Inflammatory macrophage (primary cell): ENCODE measurements around the gene GGT5.
A peak's percentile ranks its signal among the peaks of the same experiment; 100 is the strongest.
"Not testable (repeated sequence)": the region's sequence is repeated elsewhere in the genome, so short reads cannot be mapped to it uniquely, and the experiment has no call there.

Experiments
- DNase-seq, 2 donors: peaks; one replicate each; pipeline ENCODE4 v3.0.0-alpha.2; 2020 to 2022
- total RNA-seq, 18 experiments: gene quantifications; one replicate each; lab custom pipeline; 2026; ENCODE audit warnings: mixed read lengths in 6 of 18, inconsistent platforms in 2 of 18; lab: John Stamatoyannopoulos, UW

GGT5 gene, protein sequence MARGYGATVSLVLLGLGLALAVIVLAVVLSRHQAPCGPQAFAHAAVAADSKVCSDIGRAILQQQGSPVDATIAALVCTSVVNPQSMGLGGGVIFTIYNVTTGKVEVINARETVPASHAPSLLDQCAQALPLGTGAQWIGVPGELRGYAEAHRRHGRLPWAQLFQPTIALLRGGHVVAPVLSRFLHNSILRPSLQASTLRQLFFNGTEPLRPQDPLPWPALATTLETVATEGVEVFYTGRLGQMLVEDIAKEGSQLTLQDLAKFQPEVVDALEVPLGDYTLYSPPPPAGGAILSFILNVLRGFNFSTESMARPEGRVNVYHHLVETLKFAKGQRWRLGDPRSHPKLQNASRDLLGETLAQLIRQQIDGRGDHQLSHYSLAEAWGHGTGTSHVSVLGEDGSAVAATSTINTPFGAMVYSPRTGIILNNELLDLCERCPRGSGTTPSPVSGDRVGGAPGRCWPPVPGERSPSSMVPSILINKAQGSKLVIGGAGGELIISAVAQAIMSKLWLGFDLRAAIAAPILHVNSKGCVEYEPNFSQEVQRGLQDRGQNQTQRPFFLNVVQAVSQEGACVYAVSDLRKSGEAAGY
- 0 to 0.59 (median 0.10) reads per million in 18 experiments for total RNA-seq

DNA sequence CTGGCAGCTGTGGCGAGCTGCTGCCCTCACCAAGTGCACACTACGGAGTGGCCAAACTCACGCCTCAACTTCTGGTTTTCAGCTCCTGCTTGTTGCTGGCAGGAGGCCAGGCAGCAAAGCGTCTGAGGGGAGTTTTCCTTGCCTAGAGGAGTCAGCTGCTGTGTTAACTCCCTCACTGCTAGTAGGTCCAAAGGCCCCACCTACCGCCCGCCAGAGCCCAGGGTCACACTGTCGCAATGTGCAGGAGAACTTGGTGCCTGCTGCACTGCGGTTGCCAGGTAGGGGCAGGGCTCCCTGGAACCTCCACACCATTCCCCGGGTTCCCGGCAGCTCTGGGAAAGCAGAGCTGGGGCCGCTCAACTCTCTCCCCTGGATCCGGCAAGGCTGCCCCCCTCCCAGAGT is at the start of gene GGT5:
Gene GGT5, minus strand, starts transcription at position 53 of the 402 bp plus-strand sequence. CDS start 357 bp downstream, outside the sequence.
- DNase-seq: not testable (repeated sequence)

DNA sequence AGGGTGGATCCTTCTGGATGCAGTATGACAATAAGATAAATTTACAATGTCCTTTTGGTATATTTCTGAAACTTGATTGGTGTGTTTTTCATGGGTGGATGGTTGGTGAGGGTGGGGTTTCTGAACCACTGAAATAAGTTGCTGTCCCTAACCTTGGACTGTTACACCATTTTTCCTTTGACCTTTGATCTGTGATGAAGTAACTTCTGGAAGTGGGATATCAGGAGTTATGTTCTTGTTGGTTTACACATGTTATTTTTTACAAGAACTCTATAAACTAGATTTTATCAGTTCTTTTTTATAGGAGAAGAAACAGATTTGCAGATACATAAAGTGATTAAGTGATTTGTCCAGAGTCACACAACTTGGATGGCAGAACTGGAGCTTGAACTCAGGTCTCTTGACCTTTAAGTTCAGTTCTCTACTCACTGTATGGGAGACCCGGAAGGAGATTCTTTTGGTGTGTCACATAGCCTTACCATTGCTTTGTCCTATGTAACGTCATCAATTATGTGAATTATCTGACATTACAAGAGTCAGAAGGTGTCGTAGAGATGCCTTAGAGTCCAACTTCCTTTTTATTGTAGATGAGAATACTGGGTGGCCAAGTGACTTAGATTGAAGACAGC is 47.4 kb upstream of the GGT5 start:
- not testable (repeated sequence) for DNase-seq

DNA sequence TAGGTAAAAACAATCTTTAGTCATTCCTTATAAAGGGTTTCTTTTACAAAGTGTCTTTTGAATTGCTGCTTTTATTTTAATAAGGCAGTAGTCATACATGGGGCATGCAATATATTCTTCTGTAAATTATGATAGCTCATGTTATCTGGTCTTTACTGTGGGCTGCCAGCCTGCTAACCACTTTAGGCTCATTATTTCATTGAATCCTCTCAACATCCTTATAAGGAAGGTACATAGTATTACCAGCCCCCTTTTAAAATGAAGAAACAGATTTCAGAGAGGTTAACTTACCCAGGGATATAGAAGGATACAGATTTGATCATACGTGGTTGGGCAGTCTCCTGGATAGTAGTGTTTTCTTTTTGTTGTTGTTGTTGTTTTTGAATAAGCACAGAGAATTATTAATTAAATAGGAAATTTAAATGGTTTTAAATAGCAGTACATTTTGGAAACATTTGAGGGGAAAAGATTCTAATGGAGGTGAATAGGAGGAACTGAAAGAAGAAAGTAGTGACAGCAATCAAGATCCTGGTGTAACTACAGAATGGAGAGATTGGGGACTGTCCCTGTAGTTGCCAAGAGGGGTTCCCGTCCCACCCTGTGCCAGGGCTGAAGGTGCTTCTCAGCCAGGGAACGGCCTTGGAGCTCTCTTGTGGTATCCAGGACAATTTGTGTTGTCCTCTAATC is 46.8 kb upstream of the GGT5 start:
- DNase-seq: no peak

DNA sequence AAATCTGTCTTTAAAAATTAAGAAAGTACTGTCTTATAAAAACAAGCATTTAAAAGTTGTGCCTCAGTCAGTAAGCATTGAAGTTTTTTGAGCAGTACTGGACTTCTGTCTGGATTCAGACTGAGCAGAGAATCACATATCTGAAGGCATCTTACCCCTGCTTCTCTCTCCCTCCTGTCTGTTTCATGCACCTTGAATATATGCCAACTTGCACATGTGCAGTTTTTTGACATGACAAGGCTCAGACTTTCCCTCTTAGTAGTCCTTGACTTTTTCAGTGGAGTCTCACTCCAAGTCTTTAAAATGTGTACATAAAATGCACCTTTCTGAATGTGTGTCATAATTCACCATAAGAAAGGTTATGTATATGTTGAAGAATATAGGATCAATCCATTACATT is 45.6 kb upstream of the GGT5 start:
- DNase-seq: no peak

DNA sequence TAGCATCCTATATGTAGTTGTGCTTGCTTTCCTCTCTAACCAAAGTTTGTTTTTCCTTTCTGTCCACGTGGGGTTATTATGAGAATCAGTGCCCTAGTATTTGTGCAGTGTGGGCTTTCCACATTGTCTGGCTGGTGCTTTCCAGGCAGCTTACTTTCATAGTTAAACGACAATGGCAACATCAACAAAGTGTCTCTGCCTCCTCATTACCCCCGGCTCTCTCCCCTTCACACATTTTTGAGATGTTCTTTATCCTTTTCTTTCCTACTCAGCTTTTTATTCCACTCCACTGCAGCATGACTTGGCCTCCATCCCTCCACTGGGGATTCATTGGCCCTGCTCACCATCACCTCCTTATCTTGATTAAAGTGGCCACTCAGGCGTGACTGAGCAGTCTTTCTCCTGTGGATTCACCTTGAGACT is 44.9 kb upstream of the GGT5 start:
- no peak for DNase-seq

DNA sequence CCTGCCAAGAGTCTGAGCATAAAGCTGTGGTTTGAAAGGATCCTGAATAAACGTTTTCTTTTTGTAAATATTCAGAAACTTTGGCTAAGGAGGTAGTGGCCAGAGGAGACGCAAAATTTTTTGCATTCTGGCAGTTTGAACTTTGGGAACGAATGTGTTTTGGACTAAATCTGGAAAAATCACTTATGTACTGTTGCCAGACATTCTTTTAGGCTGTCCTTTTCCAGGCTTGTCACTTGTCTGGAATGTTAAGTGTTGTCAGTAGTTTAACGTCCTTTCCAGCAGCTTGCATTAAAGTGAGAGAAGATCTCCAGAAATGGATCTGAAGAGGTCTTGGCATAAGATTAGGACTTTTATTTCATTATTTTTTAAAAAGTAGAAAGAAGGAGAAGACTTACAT is 44.2 kb upstream of the GGT5 start:
- DNase-seq: no peak

DNA sequence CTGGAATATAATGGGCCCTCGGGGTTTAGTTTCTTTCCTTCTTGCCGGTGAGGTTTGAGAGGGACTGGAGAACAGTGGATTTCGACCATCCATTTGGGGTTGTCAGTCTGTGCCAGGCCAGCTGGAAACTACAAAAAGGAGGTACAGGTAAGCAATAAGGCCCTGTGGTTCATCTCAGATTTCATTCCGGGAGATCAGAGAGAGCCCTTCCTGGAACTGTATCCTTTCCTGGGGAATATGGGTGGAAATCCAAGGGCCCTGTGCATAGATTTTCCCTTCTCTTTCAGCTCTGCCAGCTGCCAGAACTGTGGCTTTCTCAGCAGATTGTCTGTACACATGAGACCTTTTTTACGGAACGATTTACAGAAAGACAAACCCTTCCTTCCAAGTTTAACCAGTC is 42.9 kb upstream of the GGT5 start:
- not testable (repeated sequence) for DNase-seq

DNA sequence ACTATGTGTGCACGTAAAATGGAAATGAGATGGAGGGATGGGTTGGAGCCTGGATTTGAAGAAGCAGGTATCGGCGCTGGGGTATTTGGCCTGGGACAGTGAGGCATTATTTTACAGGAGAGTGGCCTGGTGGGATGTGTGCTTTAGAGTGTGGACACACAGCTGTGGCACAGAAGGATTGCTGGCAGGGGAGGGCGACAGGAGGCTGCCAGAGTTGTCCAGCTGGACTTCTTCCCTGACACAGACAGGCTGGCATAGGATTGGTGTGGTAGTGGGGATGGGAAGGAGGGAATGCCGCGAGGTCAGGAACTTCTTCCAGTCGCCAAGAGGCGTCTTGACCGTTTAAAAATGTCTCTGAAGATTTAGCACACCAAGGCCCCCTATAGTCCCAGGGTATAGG is 42.3 kb upstream of the GGT5 start:
- DNase-seq: not testable (repeated sequence)

DNA sequence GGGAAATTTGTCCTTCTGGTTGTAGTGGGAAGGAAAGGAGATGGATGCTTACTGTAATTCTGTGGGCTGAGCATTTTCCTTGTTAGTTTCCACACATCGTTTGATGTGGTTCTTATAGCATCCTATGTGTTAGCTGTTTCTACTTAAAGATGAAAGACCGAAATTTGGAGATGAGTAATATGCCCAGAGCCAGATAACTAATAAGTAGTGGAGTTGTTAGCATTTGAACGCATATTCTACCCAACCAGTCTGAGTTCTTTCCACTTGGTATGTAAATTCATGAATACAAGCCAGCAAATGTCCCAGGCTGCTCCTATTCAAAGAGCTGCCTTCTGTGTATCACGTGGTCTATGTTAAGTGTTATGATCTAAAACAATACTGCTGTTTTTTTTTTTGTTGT is 40.4 kb upstream of the GGT5 start:
- no peak for DNase-seq

DNA sequence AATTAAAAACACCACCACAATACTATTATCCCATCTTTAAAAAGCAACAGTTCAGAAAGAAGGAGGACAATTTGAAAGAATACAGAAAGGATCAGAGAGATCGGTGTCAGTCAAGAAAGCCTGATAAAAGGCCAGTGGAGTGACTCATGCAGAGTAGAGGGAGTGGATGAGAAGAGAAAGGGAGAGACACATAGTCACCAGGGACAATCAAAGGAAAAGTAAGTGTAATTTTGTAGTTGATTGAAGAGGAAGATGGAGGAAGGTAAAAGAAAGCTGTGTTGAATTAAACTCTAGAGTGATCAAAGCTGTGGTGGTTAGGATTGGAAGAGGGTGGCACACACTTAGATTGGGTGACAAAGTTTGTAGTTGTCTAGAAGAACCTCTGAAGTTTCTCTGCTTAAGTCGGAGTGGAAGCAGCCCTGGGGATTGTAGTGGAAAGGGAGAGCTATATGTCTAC is 39.9 kb upstream of the GGT5 start:
- DNase-seq: no peak

DNA sequence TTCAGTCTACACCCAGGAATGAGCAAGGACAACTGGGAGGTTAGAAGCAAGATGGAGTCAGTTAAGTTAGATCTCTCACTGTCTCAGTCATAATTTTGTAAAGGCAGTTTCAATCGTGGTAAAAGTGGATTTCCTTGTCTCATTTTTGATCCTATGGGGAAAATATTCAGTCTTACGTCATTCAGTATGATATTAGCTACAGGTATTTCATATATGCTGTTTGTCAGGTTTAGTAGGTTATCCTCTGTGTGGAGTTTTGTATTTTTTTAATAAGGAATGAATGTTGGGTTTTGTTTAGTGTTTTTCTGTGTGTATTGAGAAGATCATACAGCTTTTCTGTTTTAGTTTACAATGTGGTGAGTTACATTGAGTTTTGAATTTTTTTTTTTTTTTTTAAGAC is 37.5 kb upstream of the GGT5 start:
- DNase-seq: no peak

DNA sequence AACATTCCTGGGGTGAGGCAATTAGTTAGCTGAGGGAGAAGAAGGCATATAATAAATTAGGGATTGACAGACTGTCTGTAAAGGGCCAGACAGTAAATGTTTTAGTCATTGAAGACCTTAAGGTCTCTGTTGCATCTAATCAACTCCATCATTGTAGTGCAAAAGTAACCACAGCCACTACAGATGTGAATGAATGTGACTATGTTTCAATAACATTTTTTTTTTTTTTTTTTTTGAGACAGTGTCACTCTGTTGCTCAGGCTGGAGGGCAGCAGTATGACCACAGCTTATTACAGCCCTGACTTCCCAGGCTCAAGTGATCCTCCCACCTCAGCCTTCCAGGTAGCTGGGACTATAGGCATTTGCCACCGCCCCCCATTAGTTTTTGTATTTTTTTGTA is 35.5 kb upstream of the GGT5 start:
- not testable (repeated sequence) for DNase-seq

DNA sequence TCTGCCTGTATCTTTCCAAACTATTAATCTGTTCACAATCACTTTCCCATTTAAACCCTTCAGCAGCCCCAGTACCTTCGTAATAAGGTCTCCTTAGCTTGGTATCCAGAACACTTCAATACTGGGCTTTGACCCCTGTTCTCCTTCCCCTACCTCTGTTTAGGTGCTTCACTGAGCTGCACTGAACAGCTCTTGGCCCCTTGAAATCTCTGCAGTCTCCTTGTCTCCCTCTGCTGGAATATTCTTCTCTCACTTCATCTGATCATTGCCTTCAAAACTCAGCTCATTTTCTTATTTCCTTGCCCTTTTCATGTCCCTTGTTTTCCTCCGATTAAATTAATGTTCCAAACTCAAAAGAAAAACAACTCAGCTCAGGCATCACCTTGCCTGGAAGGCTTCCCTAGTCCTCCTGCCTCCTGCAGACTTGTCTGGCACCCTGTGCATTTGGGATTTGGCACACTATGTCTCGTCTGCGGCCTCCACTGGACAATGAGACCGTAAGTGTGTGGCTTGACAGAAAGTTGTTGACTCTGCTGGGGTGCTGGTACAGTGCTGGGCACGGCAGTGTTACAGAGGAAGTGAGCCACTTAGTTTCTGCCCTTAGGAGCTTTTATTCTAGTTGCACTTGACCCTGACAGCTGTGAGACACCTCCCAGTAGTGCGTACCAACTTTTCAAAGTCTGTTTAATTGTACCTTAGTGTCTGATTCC is 30.0 kb upstream of the GGT5 start:
- not testable (repeated sequence) for DNase-seq

DNA sequence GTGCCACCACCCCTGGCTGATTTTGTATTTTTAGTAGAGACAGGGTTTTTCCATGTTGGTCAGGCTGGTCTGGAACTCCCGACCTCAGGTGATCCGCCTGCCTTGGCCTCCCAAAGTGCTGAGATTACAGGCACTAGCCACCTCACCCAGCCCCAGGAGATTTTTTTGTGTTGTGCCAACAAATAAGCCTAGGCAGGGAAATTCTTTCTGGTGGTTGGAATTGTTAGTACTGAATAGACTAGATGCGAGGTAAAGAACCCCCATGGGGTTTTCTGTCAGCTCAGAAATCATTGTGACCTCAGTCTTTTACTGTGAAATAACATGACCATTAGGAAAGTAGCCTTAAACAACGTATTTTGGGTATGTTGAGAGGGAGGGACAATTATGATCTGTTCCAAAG is 29.0 kb upstream of the GGT5 start:
- not testable (repeated sequence) for DNase-seq

DNA sequence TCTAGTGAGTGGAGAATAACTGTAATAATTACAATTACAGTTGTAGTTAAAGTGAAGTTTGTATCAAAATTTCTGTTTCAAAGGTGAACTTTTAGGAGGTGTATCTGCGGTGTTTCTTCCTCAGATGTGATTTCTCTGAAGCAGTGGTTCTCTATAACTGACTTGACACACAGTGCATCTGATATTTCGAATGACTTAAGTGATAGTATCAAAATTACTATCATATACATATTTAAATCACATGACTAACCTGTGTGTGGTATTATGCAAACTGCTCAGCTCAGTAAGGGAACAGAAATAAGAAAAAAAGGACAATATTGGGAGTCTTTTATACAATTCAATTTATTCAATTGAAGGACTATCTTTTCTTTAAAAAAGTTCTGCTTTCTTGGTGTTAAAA is 28.1 kb upstream of the GGT5 start:
- DNase-seq: not testable (repeated sequence)

DNA sequence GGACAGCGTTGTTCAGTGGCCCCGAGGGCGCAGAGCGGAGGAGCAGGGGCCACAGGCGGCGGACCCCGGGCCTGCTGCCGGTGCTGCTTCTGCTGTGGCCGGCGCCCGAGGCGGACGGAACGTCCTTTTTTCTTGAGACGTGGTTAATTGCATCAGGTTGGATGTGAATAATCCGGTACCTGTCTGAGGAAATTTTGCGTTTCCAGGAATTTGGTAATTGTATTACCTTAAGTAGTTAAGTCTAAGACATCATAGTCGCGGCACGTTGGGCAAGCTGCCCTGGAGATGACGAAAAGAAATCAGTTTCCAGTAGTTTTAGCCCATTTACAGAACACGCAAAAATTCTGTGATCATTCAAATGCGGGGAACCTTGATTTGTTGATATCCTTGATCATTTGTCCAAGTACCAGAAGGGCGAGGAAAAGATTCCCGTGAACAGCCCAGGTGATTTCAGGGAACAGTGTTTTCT is 26.5 kb upstream of the GGT5 start:
- peak; percentile 12 to 19 for DNase-seq

DNA sequence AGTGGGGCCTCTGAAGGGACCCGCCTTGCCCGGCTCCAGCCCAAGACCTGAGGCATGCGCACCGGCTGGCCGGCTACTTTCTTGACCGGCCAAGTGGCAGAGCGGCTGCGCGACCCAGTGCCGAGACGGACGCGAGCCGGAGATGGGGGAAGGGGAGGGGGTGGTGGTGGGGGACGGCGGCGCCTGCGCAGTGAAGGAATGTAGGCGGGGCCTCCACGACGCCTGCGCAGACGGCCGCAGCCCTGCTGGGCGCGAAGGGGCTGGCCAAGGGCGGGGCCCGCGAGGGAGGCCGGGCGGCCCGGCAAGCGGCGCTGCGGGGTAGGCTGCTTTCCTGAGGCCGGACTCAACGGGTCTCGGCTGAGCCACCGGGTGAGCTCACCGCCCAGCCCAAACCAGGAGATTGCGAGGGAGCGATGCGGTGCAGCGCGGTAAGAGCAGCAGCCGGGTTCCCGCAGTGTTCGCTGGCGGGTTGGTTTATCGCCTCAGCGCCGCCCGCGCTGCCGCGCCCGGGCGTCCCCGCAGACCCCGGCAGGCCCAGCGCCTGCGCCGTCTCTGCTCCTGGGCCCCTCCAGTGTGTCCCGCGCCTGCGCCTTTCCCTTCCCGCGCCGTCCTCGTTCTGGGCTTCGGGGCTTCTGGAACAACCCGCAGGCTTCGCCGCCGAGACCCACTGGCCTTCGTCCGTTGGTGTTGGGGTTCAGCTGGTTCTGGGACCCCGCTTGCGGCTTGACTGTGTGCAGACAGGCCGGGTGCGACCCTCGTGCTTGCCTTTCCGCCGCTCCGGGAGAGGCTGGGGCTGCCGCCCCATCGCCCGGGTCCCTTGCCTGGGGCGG is 25.9 kb upstream of the GGT5 start, which contains the start of gene SPECC1L:
Gene SPECC1L, plus strand, starts transcription at position 276 of the 830 bp plus-strand sequence. CDS start 31,401 bp downstream, outside the sequence.
- peak; percentile 94 to 97 for DNase-seq

DNA sequence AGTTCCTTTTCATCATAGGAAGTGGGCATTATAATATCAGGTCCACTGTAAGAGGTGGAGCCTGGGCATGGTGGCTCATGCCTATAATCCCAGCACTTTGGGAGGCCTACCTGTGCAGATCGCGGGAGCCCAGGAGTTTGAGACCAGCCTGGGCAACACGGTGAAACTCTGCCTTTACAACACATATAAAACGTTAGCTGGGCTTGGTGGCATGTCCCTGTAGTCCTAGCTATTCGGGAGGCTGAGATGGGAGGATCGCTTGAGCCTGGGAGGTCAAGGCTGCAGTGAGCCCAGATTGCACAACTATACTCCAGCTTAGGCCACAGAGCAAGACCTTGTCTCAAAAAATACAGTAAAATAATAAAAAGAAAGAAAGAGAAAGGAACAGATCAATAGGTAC is 21.6 kb upstream of the GGT5 start:
- DNase-seq: not testable (repeated sequence)

DNA sequence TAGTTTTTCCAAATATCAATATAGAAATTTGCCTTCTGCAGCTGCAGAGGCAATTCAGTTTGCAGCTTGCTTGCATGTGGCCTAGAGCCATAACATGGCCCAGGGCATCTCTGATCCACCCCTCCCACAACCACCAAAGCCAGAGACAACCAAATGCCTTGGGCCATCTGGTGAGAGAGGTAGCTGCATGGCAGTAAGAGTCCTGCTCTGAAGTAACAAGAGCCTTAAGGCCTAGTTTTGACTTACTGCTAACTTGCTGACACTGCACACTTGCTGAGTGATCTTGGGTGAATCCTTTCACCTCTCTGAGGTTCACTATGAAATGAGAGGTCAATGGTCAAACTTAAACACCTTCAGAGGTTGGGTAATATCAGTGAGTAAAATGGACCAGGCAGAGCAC is 20.9 kb upstream of the GGT5 start:
- no peak for DNase-seq

DNA sequence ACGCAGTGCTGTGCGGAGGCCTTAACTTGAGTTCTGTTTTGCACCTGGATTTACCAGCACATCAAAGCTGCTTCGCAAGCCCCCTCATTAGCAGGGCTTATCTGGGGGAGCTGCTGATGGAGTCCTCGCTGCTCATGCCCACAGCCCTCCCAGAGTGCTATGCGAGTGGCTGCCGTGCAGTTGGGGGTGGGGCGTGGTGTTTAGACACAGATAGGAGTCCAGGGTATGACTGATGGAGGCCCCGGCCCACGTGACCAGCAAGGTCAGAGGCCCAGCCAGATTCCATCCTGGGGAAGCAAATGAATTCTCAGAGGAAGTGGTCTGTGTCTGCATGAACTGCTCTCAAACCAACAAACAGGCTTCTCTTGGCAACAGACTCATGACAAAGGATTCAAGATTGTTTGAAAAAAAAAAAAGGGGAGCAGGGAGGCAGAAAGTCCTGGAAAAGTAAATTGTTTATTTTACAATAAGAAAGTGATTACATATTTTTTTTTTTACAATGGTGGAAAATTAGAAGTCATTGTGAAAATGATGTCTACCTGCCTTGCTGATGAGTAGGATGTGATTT is 19.5 kb upstream of the GGT5 start:
- DNase-seq: not testable (repeated sequence)

DNA sequence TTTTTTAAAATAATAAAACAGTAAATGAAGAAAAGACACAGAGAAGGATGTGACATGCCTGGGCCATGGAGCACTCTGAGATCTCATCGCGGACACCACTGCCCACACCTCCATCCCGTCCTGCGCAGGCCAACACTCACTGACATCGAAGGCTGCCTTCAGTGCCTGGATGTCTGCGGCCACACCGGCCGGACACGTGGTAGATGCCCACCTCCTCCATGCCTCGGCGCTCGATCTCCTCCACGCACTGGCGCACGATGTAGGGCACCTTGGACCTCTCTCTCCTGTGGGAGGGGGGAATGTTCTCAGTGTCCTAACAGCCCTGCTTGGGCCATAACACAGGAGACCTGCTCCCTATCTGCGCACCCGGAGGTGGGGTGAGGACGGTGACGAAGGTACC is 18.6 kb upstream of the GGT5 start:
- not testable (repeated sequence) for DNase-seq
